HT-29 (cell line): ENCODE measurements around the gene FANCL. TPM values are rescaled to one million over a fixed set of nuclear protein-coding genes. Genes with fewer than 3 reads are reported as not detected.
"Not testable (repeated sequence)": the region's sequence is repeated elsewhere in the genome, so short reads cannot be mapped to it uniquely, and the experiment has no call there.

Source experiments
- DNase-seq: peaks from one replicate; pipeline ENCODE4 v3.0.0-alpha.2; 2015; ENCODE audit warnings: low spot score
- total RNA-seq: library from RNA; depleted of rRNA; stranded (reverse); fragments of >200 nt; shearing (Covaris generic); gene quantifications from 2 replicates; pipeline ENCODE4 v1.2.3, GENCODE V29; 2014; rRNA removed

FANCL gene
- 29.0 and 33.3 TPM in 2 replicates for total RNA-seq

DNA sequence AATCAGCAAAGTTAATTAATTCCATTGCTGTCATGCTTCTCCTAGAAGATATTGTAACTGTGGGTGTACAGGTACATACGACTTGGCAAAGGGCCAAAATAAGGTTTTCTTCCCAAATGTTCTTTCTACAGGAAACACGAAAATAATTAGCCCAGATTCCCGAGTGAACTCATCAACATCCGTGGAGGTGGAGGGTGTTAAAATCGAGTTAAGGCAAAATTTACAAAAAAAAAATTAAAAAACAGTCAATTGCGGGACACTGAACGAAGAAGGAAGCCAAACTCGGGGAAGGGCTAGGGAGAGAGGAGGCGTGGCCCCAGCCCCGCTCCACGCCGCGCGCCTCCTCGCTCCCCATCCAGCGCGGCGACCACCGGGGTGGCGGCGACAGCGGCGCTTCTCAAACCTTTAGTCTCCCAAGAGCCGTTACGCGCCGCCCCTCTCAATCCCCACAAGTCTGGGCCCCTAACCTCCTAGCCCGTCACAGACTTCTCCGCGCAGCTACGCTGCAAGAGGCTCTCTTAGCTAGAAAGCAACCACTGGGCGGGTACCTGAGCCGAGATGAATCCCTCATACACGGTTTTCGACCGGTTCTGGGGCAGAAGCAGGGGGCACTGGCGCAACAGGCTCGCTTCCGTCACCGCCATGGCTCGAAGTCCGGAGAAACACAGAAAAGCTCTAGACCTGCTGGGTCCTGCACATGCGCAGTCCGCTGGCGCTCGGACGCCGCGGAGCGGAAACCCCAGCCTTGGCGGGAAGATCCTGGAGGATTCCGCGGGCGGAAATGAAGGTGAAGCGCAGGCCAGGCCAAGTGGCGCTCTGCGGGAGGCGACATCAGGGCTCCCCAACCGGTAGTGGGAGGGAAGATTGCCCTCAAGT, at the start of gene FANCL:
Gene FANCL, minus strand, starts transcription at position 656 of the 876 bp plus-strand sequence. Its CDS starts 12 bp downstream, at position 644.
- DNase-seq = peak; percentile 94

- DNase-seq = no peak
Observed at GRCh38 chr2:58289029-58289428, 47.9 kb upstream of the FANCL start.

GRCh38 chr2:58283931-58284330, 42.8 kb upstream of the FANCL start:
- no peak for DNase-seq

DNA sequence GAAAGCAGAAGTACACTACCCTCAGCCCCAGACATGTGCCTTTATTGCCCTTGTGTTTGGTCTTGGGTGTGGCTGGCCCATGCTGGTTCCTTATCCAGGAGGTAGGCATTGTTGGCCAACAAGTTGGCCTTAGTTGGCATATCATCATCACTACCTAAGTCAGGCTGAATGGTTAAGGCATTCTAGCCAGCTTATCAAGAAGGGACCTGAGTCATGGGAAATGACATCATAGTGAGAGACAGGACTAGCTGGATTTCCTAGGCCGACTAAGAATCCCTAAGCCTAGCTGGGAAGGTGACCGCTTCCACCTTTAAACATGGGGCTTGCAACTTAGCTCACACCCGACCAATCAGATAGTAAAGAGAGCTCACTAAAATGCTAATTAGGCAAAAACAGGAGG, 34.0 kb upstream of the FANCL start:
- not testable (repeated sequence) for DNase-seq

DNA sequence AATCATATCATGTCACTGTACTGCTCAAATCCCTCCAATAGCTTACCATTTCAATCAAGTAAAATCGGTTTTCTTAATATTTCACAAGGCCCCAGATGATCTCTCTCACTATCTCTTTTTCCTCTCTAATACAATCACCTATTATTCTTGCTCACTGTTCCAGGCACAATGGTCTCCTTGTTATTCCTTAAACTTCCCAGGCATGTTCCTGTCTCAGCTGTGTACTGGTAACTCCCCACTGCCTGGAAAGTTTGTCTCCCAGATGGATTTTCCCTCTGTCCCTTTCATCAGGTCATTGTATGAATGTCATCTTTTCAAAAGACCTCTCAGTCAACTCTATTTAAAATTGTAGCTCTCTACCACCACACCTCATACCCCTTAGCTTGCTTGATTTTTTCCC, 30.7 kb upstream of the FANCL start:
- no peak for DNase-seq

DNA sequence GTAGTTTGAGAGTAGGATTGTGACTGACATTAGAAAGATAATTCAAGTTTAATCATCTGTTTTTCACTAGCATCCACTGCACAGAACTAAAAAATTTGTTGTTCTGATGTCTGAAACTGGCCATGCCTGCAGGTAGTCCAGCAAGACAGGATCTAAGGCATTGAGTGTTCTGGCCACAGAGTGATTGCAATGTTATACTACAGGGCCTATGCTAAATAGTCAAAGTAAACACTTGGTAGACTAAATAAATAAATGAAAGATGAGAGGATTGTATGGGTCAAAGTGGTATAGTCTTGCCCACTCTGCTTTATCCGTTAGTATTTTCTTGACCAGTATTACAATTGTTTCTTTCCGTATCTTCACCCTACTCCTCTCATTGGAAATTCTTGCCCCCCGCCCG, 27.6 kb upstream of the FANCL start:
- no peak for DNase-seq

DNA sequence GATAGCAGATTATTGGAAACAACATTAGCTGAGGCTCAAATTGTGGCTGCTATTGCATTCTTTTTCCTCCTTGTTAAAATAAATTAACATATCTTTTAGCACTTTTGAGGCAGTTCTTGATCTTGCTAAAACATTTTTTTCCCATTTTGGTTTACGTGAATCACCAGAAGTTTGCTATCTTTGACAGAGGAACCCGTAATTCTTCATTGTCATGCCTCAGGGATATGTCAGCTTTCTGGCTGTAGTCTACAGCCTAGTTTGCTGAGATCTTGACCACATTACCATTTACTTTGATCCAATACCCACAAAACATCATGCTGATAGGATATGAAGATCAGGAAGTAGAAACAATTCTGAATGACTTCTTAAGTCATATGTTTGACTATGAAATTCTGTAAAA, 25.1 kb upstream of the FANCL start:
- no peak for DNase-seq

- DNase-seq = peak; percentile 29
Observed at GRCh38 chr2:58261209-58261608, 20.1 kb upstream of the FANCL start.

DNA sequence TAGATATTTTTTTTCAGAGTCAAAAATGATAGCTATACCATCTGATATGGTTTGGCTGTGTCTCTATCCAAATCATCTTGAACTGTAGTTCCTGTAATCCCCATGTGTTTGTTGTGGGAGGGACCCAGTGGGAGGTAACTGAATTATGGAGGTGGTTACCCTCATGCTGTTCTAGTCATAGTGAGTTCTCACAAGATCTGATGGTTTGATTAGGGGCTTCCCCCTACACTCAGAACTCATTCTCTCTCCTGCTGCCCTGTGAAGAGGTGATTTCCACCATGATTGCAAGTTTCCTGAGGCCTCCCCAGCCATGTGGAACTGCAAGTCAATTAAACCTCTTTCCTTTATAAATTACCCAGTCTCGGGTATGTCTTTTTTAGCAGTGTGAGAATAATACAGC, 17.3 kb upstream of the FANCL start:
- not testable (repeated sequence) for DNase-seq

- DNase-seq = not testable (repeated sequence)
Observed at GRCh38 chr2:58251331-58252201, 10.4 kb upstream of the FANCL start.

DNA sequence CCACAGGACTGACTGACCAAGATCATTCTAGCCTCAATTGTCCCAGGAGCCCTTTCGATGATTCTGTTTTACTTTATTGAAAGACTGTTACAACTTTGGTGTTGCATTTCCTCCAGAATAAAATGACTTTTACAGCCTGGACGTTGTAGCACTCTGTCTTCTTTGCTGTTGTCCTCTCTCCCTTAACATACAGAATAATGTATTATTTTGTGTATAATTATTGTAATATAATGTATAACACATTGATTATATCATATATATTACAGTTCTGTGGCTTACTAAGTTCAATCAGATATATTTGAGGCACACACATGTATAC, 380 bp upstream of the FANCL start:
- no peak for DNase-seq

- DNase-seq = peak; percentile 19
Observed at GRCh38 chr2:58239243-58239925, 1.7 kb downstream of the FANCL start.

DNA sequence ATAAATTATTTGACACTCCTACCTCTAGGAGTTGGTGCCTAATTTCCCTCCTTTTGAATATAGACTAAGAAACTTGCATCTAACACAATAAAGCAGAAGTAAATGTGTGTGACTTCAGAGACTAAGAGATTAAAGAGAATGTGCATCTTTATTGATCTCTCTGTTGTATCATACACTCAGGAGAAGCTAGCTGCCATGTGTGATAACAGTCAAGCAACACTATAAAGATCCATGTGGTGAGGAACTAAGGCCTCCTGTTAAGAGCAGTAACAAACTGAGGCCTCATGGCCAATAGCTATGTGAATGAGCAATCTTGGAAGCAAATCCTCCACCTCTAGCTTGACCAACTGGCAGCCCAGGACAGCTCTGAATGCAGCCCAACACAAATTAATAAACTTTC, 3.4 kb downstream of the FANCL start:
- DNase-seq = no peak

DNA sequence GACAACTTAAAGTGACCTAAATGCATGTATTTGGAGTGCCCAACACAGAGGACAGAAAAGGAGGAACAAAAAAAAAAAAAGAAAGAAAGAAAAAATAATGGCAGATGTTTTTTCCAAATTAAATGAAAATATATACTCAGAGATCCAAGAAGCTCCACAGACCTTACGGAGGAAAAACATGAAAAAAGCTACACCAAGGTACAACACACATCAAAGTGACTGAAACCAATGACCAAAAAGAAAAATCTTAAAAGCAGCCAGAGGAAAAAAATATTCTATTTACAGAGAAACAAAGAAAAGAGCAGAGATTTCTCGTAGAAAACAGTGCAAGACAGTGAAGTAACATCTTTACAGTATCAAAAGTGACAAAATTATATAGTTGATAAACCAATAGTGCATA, 5.1 kb downstream of the FANCL start:
- no peak for DNase-seq

DNA sequence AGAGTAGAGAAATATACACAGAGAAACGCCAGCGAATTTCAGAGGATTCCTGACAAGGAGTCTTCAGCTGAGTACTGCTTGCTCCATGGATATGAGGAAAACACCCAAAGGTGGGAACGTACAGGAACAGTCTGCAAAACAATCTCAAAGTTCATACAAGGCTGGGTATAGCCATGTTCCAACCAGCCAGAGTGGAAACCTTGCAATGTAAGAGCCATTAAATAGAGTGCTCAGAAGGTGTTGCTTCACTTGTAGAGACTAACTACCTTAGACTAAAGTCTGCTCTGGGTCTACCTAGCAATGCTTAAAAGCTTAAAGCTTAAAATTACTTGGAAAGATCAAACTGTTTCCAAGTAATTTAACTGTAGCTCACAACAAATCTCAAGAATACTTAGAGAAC, 6.0 kb downstream of the FANCL start:
- DNase-seq = no peak

DNA sequence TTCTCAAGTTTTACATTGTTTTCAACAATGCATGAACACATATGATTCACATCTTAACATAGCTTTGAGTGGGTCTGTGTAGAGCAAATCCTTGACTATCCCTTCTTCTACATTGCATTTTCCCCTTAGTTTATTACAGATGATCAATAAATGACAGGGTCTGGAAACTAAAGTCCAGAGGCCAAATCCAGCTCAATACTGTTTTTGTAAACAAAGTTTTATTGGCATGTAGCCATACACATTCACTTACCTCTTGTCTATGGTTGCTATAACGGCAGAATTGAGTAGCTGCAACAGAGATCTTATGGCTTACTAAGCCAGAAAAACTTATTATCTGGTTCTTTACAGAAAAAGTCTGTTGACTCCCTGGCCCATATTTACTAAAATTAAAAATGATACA, 12.8 kb downstream of the FANCL start:
- no peak for DNase-seq

DNA sequence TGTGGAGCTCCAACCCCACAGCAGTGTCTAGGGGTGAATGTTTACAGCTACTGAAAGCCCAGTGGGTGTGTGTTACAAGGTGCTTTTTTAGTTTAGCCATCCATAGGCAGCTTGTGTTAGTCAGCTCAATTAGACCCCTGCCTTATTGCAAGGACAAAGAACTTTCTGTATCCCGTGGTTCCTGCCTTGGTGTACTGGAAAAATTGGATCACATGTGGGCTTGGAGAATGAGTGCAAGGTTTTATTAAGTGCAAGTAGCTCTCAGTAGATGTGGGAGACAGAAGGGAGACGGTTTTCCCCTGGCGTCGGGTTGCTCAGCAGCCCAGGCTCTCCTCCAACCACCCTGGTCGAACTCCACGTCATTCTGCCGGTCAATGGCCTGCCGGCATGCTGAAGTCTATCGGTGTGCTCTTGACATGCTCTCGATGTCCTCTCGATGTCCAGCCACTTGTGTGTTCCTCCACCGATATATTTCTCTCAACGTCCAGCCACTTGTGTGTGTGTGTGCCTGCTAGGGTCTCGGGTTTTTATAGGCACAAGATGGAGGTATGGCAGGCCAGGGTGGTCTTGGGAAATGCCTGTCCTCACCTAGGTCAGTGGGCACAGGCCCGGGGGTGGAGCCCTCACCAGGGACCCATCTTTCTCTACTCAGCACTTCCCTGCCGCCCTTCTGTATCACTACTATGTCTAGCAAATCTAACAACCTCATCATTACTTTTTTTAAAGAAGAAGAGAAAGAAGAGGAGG, 13.8 kb downstream of the FANCL start:
- no peak for DNase-seq

DNA sequence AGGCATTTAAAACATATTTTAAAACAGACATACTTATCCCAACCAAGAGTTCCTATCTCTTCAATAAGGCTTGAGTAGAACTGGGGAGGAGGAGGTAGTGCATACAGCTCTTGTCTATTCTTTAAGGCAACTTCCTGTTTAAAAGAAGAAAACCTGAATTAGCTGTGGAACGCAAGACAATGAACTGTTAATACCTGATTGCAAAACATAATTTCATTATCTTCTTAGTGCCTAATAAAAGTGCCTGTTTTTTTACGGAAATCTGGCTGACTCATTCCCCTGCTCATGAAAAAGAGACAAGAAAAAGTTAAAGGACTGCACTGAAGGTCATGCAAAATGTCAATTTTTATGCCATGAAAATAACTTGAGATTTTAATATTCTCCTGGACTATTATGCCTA, 19.2 kb downstream of the FANCL start:
- DNase-seq = no peak

DNA sequence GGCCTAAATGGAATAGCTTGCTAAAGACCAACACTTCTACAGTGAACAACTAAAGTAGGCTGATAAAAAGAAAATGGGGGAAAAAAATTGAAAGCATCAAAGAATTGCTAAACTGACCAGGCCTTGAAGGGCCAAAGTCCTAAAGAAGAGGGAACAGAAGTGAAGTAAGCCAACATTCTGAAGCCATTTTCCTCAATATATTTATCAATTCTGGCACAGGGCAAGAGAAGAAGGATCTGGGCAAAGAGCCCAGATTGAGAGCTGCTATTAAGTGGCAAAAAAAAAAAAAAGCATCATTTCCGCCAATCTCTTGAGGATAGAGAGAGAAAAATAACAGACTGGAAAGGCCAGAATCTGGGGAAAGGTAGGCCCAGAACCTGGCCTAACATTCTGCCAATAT, 25.7 kb downstream of the FANCL start:
- no peak for DNase-seq

DNA sequence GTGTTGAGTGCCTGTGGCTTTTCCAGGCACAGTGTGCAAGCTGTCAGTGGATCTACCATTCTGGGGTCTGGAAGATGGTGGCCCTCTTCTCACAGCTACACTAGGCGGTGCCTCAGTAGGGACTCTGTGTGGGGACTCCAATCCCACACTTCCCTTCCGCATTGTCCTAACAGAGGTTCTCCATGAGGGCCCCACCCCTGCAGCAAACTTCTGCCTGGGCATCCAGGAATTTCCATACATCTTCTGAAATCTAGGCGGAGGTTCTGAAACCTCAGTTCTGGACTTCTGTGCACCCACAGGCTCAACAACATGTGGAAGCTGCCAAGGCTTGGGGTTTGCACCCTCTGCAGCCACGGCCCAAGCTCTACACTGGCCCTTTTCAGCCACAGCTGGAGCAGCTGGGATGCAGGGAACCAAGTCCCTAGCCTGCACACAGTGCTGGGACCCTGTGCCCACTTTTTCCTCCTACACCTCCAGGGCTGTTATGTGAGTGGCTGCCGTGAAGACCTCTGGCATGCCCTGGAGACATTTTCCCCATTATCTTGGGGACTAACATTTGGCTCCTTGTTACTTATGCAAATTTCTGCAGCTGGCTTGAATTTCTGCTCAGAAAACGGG, 30.1 kb downstream of the FANCL start:
- not testable (repeated sequence) for DNase-seq

- no peak for DNase-seq
Observed at GRCh38 chr2:58207189-58207588, 33.9 kb downstream of the FANCL start.
